Effector CD4-positive, alpha-beta T cell (primary cell): ENCODE results near the gene NIPAL3.

ENCODE experiments used
- DNase-seq: peaks from one replicate; pipeline ENCODE4 v3.0.0-alpha.2; 2020
- total RNA-seq: gene quantifications from one replicate; lab custom pipeline; 2026; lab: John Stamatoyannopoulos, UW

NIPAL3 gene
- total RNA-seq: 73.0 reads per million, percentile 76 among the genes with 10 or more reads in this experiment

GRCh38 chr1:24415334-24415909, at the start of gene NIPAL3:
Gene NIPAL3 (plus strand): TSS chr1:24415802. CDS start chr1:24419548, 3,746 bp downstream.
- DNase-seq: peak; percentile 99

- no peak for DNase-seq
Measured at GRCh38 chr1:24366707-24367106, 48.9 kb upstream of the NIPAL3 start.

- DNase-seq: no peak
Measured at GRCh38 chr1:24369199-24369598, 46.4 kb upstream of the NIPAL3 start.

- DNase-seq: no peak
Measured at GRCh38 chr1:24369801-24370200, 45.8 kb upstream of the NIPAL3 start.

- DNase-seq: no peak
Measured at GRCh38 chr1:24373044-24373443, 42.6 kb upstream of the NIPAL3 start.

- no peak for DNase-seq
Measured at GRCh38 chr1:24373710-24374109, 41.9 kb upstream of the NIPAL3 start.

- no peak for DNase-seq
Measured at GRCh38 chr1:24374891-24375786, 40.5 kb upstream of the NIPAL3 start.

- DNase-seq: no peak
Measured at GRCh38 chr1:24379733-24380315, 35.8 kb upstream of the NIPAL3 start.

- DNase-seq: no peak
Measured at GRCh38 chr1:24380508-24380907, 35.1 kb upstream of the NIPAL3 start.

GRCh38 chr1:24381256-24381655, 34.3 kb upstream of the NIPAL3 start:
- no peak for DNase-seq

GRCh38 chr1:24382165-24382577, 33.4 kb upstream of the NIPAL3 start:
- DNase-seq: no peak

GRCh38 chr1:24383381-24383940, 32.1 kb upstream of the NIPAL3 start:
- no peak for DNase-seq

GRCh38 chr1:24384251-24385090, 31.1 kb upstream of the NIPAL3 start:
- no peak for DNase-seq

GRCh38 chr1:24385160-24385940, 30.3 kb upstream of the NIPAL3 start:
- DNase-seq: peak; percentile 20

GRCh38 chr1:24386241-24386640, 29.4 kb upstream of the NIPAL3 start:
- no peak for DNase-seq

GRCh38 chr1:24386931-24387330, 28.7 kb upstream of the NIPAL3 start:
- DNase-seq: no peak

GRCh38 chr1:24387636-24388175, 27.9 kb upstream of the NIPAL3 start:
- no peak for DNase-seq

GRCh38 chr1:24388331-24388885, 27.2 kb upstream of the NIPAL3 start:
- DNase-seq: no peak

GRCh38 chr1:24389231-24389678, 26.3 kb upstream of the NIPAL3 start:
- no peak for DNase-seq

- peak; percentile 51 for DNase-seq
Measured at GRCh38 chr1:24390924-24391782, 24.4 kb upstream of the NIPAL3 start.
